Activated naive CD4-positive, alpha-beta T cell (primary cell): ENCODE data around the gene AOAH.

Experiments used
- DNase-seq, 4 experiments: peaks; one replicate each; lab custom pipeline; 2025; lab: John Stamatoyannopoulos, UW

The AOAH gene

GRCh38 chr7:36602511-36602910, 121.8 kb downstream of the AOAH start:
- DNase-seq = no peak

GRCh38 chr7:36601601-36602000, 122.7 kb downstream of the AOAH start:
- no peak for DNase-seq

GRCh38 chr7:36600869-36601530, 123.3 kb downstream of the AOAH start:
- no peak for DNase-seq

- no peak for DNase-seq
These were observed 124.0 kb downstream of the AOAH start for GRCh38 chr7:36600314-36600682.

GRCh38 chr7:36599645-36600313, 124.5 kb downstream of the AOAH start:
- no peak for DNase-seq

GRCh38 chr7:36598054-36598674, 126.1 kb downstream of the AOAH start:
- no peak for DNase-seq

GRCh38 chr7:36597090-36597773, 127.1 kb downstream of the AOAH start:
- DNase-seq = no peak

GRCh38 chr7:36594445-36594844, 129.8 kb downstream of the AOAH start:
- no peak for DNase-seq

- no peak for DNase-seq
These were observed 132.7 kb downstream of the AOAH start for GRCh38 chr7:36591636-36592035.

GRCh38 chr7:36589391-36589790, 134.9 kb downstream of the AOAH start:
- DNase-seq = no peak

- no peak for DNase-seq
These were observed 141.0 kb downstream of the AOAH start for GRCh38 chr7:36583318-36583717.

- no peak for DNase-seq
These were observed 148.5 kb downstream of the AOAH start for GRCh38 chr7:36575832-36576231.

GRCh38 chr7:36573066-36573465, 151.2 kb downstream of the AOAH start:
- DNase-seq = no peak

- DNase-seq = no peak
These were observed 153.1 kb downstream of the AOAH start for GRCh38 chr7:36571190-36571560.

- DNase-seq = no peak
These were observed 153.6 kb downstream of the AOAH start for GRCh38 chr7:36570528-36571189.

- DNase-seq = no peak
These were observed 155.8 kb downstream of the AOAH start for GRCh38 chr7:36568452-36568849.

GRCh38 chr7:36567699-36568451, 156.4 kb downstream of the AOAH start:
- DNase-seq = no peak

- no peak for DNase-seq
These were observed 158.4 kb downstream of the AOAH start for GRCh38 chr7:36565792-36566356.

GRCh38 chr7:36564489-36564888, 159.8 kb downstream of the AOAH start:
- no peak for DNase-seq

GRCh38 chr7:36563706-36564327, 160.5 kb downstream of the AOAH start:
- DNase-seq = no peak

- DNase-seq = no peak
These were observed 162.2 kb downstream of the AOAH start for GRCh38 chr7:36562121-36562520.
